MCF 10A (cell line): ENCODE measurements around the gene SH3BP1. TPM values are rescaled to one million over a fixed set of nuclear protein-coding genes. Genes with fewer than 3 reads are reported as not detected.

Source experiments
- BruUV-seq: library from RNA; stranded (reverse); fragments of 400-500 nt; replicated peaks from 2 replicates; lab custom pipeline; 2021; lab: Mats Ljungman, UMichigan
- CTCF ChIA-PET: fragments of 300-600 bp; sonication (Branson Sonifier 250); formaldehyde crosslinking; extraction: SDS; loops from one replicate; lab custom pipeline; 2021; ENCODE audit warnings: antibody characterized with exemption, inconsistent platforms; lab: Yijun Ruan, JAX
- POLR2A ChIA-PET: fragments of 300-600, 350-650 bp; sonication (Branson Sonifier 250); formaldehyde crosslinking; extraction: SDS; loops from one replicate; lab custom pipeline; 2020; ENCODE audit warnings: antibody characterized with exemption, inconsistent platforms; lab: Yijun Ruan, JAX
- DNase-seq: peaks from one replicate; pipeline ENCODE4 v3.0.0-alpha.2; 2018; ENCODE audit not compliant: unreplicated experiment
- H3K27ac Mint-ChIP-seq: one replicate; pipeline ENCODE4 v1.8.0; 2022; ENCODE audit warnings: mild to moderate bottlenecking, low read depth, mixed read lengths; ENCODE audit not compliant: unreplicated experiment
- H3K27me3 Mint-ChIP-seq: one replicate; pipeline ENCODE4 v1.8.0; 2022; ENCODE audit warnings: mixed read lengths; ENCODE audit not compliant: insufficient read depth, unreplicated experiment
- H3K36me3 Mint-ChIP-seq: one replicate; pipeline ENCODE4 v1.8.0; 2022; ENCODE audit warnings: mild to moderate bottlenecking, moderate library complexity, mixed read lengths; ENCODE audit not compliant: insufficient read depth, unreplicated experiment
- H3K4me1 Mint-ChIP-seq: one replicate; pipeline ENCODE4 v1.8.0; 2022; ENCODE audit warnings: mixed read lengths; ENCODE audit not compliant: insufficient read depth, unreplicated experiment
- H3K4me3 Mint-ChIP-seq: one replicate; pipeline ENCODE4 v1.8.0; 2022; ENCODE audit warnings: mild to moderate bottlenecking, moderate library complexity, mixed read lengths; ENCODE audit not compliant: unreplicated experiment
- H3K9me3 Mint-ChIP-seq: one replicate; pipeline ENCODE4 v1.8.0; 2022; ENCODE audit warnings: mixed read lengths; ENCODE audit not compliant: unreplicated experiment
- CTCF ChIP-seq: fragments of 200-600 bp; IDR thresholded peaks from one replicate; pipeline ENCODE4 v1.8.0; 2022; ENCODE audit warnings: antibody characterized with exemption, mild to moderate bottlenecking; ENCODE audit not compliant: unreplicated experiment
- intact Hi-C: fragments of 100-400 bp; cut with micrococcal nuclease; formaldehyde crosslinking; loops from 2 replicates; pipeline ENCODE4 v1.14.1; 2022
- total RNA-seq: library from RNA; stranded (reverse); gene quantifications from 2 replicates; pipeline ENCODE4 v1.2.3, GENCODE V29; 2022

SH3BP1 gene
- total RNA-seq, 1 experiment from 2014 or later: 1.5 TPM

DNA sequence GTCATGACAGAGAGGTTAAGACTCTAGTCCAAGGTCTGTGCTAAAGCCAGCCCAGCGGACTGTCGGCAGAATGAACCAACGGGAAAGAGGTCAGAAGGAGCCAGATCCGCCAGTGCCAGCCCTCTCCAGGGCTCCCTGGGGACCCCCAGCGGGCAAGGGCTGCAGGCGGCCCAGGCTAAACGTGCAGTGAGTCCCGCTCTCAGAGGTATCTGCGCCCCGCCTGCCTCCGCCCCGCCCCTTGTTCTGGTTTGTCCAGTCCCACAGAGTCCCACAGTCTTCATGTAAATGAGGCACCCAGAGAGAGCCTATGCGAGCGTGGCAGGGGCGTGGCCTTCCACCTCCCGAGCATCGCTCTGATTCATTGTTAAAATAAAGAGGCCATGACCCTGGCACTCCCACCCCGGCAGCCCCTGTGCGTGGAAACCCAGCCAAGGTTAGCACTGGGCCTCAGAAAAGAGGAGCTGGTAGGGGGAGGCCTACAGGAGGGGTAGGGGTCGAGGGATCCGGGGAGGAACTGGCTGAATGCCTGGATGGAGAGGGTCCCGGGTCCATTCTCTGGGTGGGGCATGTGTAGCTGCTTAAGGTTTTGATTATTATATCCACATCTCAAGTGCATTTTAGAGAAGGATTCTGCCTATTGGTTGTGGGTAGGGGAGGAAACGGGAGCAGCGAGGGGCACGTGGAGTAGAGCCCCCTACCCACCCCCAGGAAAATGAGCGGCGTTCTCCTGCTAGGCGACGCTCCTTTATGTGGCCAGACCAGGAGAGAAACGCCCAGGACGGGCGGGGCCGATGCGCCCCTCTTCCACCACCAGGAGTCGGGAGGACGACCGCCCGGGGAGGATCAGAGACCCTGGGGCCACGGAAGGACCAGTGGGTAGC is 57.4 kb downstream of the SH3BP1 start, which contains the start of gene TRIOBP:
TRIOBP (plus strand) TSS at position 392 of the 881 bp plus-strand sequence. CDS start 4,318 bp downstream, outside the sequence.
- CTCF ChIA-PET: interaction anchor here (0.7 to 1.0 kb wide), 2 partner anchors 14 to 330 kb away, joined by 3 to 4 read pairs; no protein-coding TSS in a partner anchor
- Mint-ChIP-seq H3K27me3 (no peaks in the 10 kb centered on the region), H3K4me1 (peaks cover 7% of the 10 kb centered on the region), H3K27ac (no peak within 1 kb of the TSS), H3K4me3 (no peak within 1 kb of the TSS), H3K9me3 (no peaks in the 10 kb centered on the region), H3K36me3 (peaks cover 25% of the 10 kb centered on the region)
- DNase-seq: peak; percentile 97
- no TSS peak for BruUV-seq
- TF ChIP-seq CTCF: no peak
- intact Hi-C loops: no loop called here
- POLR2A ChIA-PET: interaction anchor here (1.0 to 1.8 kb wide), 2 partner anchors 45 to 56 kb away, joined by 3 to 5 read pairs; no protein-coding TSS in a partner anchor

DNA sequence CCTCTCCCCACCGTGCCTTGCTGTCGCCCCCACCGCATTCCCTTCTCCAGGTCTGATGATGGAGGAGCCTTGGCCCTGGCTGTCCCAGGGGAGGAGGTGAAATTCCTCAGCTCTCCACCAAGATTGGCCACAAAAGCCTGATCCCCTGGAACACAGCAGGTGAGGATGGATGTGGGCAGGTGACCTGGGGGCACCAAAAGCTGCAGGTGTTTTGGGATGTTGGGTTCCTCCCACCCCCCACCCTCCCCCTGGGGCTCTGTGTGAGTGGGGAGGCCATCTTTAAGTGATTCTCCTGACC is 58.0 kb downstream of the SH3BP1 start:
- no peak for DNase-seq
- Mint-ChIP-seq H3K9me3 (no peaks in the 10 kb centered on the region), H3K4me1 (peaks cover 7% of the 10 kb centered on the region), H3K27ac (no peak overlapping the region), H3K27me3 (no peaks in the 10 kb centered on the region), H3K4me3 (no peak overlapping the region), H3K36me3 (peaks cover 20% of the 10 kb centered on the region)
- no TSS peak for BruUV-seq
- ChIA-PET CTCF (no interaction called here), POLR2A (no interaction called here)
- TF ChIP-seq CTCF: no peak
- intact Hi-C loops: no loop called here

DNA sequence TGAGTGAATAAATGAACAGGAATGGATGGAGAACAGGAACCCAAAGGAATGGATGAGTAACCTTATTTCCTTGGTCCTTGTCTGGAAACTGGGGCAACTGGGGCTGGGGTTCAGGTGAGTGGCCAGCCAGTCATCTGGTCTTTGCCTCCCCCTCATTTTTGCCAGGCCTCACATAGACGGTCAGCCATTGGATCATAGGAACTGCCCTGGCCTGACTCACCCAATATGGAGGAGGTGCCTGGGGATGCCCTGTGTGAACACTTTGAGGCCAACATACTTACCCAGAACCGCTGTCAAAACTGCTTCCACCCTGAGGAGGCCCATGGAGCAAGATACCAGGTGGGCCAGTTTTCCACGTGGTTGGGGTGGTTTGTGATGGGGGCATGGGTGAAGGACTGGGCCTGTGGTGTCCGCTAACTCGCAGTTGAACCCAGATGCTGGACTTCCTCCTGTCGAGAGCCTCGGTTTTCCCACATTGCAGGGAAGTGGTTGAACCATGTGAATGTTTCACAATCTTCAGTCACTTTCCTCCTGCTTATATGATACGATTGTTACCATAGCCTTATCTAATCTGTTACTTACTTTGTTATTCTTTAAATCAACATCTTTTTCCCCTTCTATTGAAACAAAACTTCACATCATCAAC is 61.8 kb downstream of the SH3BP1 start:
- H3K36me3 Mint-ChIP-seq: no peaks in the 10 kb centered on the region
- no peak overlapping the region for H3K4me3 Mint-ChIP-seq
- H3K4me1 Mint-ChIP-seq: peaks cover 9% of the 10 kb centered on the region
- BruUV-seq: no TSS peak
- ChIA-PET POLR2A (no interaction called here), CTCF (interaction anchor here (0.7 kb wide), 1 partner anchor 20 kb away, joined by 3 read pairs; no protein-coding TSS in a partner anchor)
- no peaks in the 10 kb centered on the region for H3K9me3 Mint-ChIP-seq
- H3K27ac Mint-ChIP-seq: no peak overlapping the region
- intact Hi-C loops: no loop called here
- no peak for DNase-seq
- H3K27me3 Mint-ChIP-seq: no peaks in the 10 kb centered on the region
- no peak for TF ChIP-seq CTCF

DNA sequence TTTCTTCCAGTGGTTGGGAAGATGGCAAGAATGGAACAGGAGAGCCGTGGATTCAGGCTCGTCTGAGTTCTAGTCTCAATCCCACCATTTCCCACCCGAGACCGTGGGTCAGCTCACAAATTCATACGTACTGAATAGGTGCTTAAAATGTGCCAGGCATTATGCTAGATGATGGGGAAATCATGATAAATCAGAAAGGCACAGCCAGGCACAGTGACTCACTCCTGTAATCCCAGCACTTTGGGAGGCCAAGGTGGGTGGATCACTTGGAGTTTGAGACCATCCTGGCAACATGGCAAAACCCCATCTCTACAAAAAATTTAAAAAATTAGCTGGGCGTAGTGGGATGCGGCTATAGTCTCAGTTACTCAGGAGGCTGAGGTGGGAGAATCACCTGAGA is 64.4 kb downstream of the SH3BP1 start:
- POLR2A ChIA-PET: no interaction called here
- CTCF ChIA-PET: interaction anchor here (0.9 kb wide), 1 partner anchor 189 kb away, joined by 4 read pairs; no protein-coding TSS in a partner anchor
- no TSS peak for BruUV-seq

More for the DNA sequence above, 64.4 kb downstream of the SH3BP1 start:
- no peaks in the 10 kb centered on the region for H3K36me3 Mint-ChIP-seq
- no peak overlapping the region for H3K4me3 Mint-ChIP-seq
- no peak for TF ChIP-seq CTCF
- intact Hi-C loops: no loop called here
- H3K4me1 Mint-ChIP-seq: peaks cover 8% of the 10 kb centered on the region
- H3K27ac Mint-ChIP-seq: no peak overlapping the region
- no peak for DNase-seq
- no peaks in the 10 kb centered on the region for H3K9me3 Mint-ChIP-seq
- no peaks in the 10 kb centered on the region for H3K27me3 Mint-ChIP-seq
